H1 (cell line): ENCODE results near the gene SAA1. TPM values are rescaled to one million over a fixed set of nuclear protein-coding genes. Genes with fewer than 3 reads are reported as not detected.

Experiments
- CTCF ChIA-PET: fragments of 300-600 bp; sonication (Branson Sonifier 250); formaldehyde crosslinking; loops from one replicate; lab custom pipeline; 2021; ENCODE audit not compliant: partially characterized antibody; lab: Charles Lee
- POLR2A ChIA-PET: fragments of 300-600 bp; sonication (Branson Sonifier 250); formaldehyde crosslinking; loops from one replicate; lab custom pipeline; 2021; ENCODE audit warnings: inconsistent platforms; ENCODE audit not compliant: partially characterized antibody; lab: Charles Lee
- DNase-seq, 2 experiments: peaks; one replicate each; pipeline versions ENCODE4 v3.0.0 to v3.0.0-alpha.2; 2010 to 2022; ENCODE audit warnings: low spot score in 2 of 2, low read depth in 1 of 2, mixed read lengths in 1 of 2
- FAIRE-seq: peaks from 2 replicates; lab custom pipeline; 2011; peaks lifted over from hg19 to GRCh38; lab: Jason Lieb, UNC
- H2AFZ ChIP-seq: 2 replicates; pipeline ENCODE4 v1.8.1; 2012; ENCODE audit warnings: low read length, inconsistent platforms
- H2AK5ac ChIP-seq: 2 replicates; pipeline ENCODE4 v1.6.1; 2013; ENCODE audit warnings: low read depth, low read length
- H2BK120ac ChIP-seq: replicated peaks from 2 replicates; pipeline ENCODE3; 2013; ENCODE audit warnings: low read depth, low read length, inconsistent platforms
- H2BK12ac ChIP-seq: 2 replicates; pipeline ENCODE4 v1.6.1; 2013; ENCODE audit warnings: low read depth, low read length
- H2BK15ac ChIP-seq: 2 replicates; pipeline ENCODE4 v1.6.1; 2013; ENCODE audit warnings: low read length
- H2BK20ac ChIP-seq: 2 replicates; pipeline ENCODE4 v1.6.1; 2013; ENCODE audit warnings: low read length
- H2BK5ac ChIP-seq: 2 replicates; pipeline ENCODE4 v1.6.1; 2013; ENCODE audit warnings: low read depth, low read length
- H3K14ac ChIP-seq: 2 replicates; pipeline ENCODE4 v1.6.1; 2013; ENCODE audit warnings: inconsistent platforms; ENCODE audit not compliant: insufficient read length
- H3K18ac ChIP-seq: 2 replicates; pipeline ENCODE4 v1.6.1; 2013; ENCODE audit warnings: low read length; ENCODE audit errors: extremely low read depth
- H3K23ac ChIP-seq: 2 replicates; pipeline ENCODE4 v1.6.1; 2013; ENCODE audit warnings: inconsistent platforms; ENCODE audit not compliant: insufficient read length
- H3K23me2 ChIP-seq: 2 replicates; pipeline ENCODE4 v1.6.1; 2013; ENCODE audit warnings: low read depth, low read length
- H3K27ac ChIP-seq: 2 replicates; pipeline ENCODE4 v1.6.1; 2011; ENCODE audit warnings: low read depth, low read length, inconsistent platforms
- H3K27me3 ChIP-seq, 4 experiments: replicated peaks in 1 of 4; 1 replicate in 1 of 4; 2 replicates in 3 of 4; pipeline versions ENCODE4 v1.6.1 to v1.8.1; 2011 to 2013; ENCODE audit warnings: low read length in 3 of 4, mild to moderate bottlenecking in 3 of 4, inconsistent platforms in 2 of 4, mixed read lengths in 2 of 4, moderate library complexity in 1 of 4; ENCODE audit not compliant: control insufficient read depth in 3 of 4, insufficient read depth in 3 of 4; ENCODE audit errors: extremely low read depth in 1 of 4
- H3K36me3 ChIP-seq, 4 experiments: 2 replicates each; pipeline versions ENCODE4 v1.6.1 to v1.8.1; 2011 to 2013; ENCODE audit warnings: mild to moderate bottlenecking in 4 of 4, low read length in 3 of 4, moderate library complexity in 2 of 4, control low read depth in 1 of 4, inconsistent platforms in 1 of 4; ENCODE audit not compliant: insufficient read depth in 4 of 4, control insufficient read depth in 2 of 4
- H3K4ac ChIP-seq: replicated peaks from 2 replicates; pipeline ENCODE3; 2013; ENCODE audit warnings: low read length, low read depth, mixed read lengths, inconsistent platforms; ENCODE audit not compliant: insufficient read length
- H3K4me1 ChIP-seq, 4 experiments: replicated peaks in 1 of 4; 1 replicate in 1 of 4; 2 replicates in 3 of 4; pipeline versions ENCODE4 v1.6.1 to v1.8.1; 2011 to 2013; ENCODE audit warnings: low read length in 3 of 4, inconsistent platforms in 2 of 4, mixed read lengths in 1 of 4; ENCODE audit not compliant: insufficient read depth in 4 of 4, control insufficient read depth in 3 of 4
- H3K4me2 ChIP-seq, 2 experiments: 2 replicates each; pipeline versions ENCODE4 v1.6.1 to v1.8.1; 2011 to 2013; ENCODE audit warnings: low read depth in 2 of 2, low read length in 2 of 2, control low read depth in 1 of 2, inconsistent platforms in 1 of 2, mild to moderate bottlenecking in 1 of 2; ENCODE audit not compliant: insufficient read depth in 1 of 2
- H3K4me3 ChIP-seq, 4 experiments: fragments of 200-600, 300-600 bp in 1 of 4; sonication (generic), shearing (Covaris generic), sonication (Bioruptor Twin) in 1 of 4; 2 replicates each; pipeline versions ENCODE4 v1.5.1 to v1.8.1; 2011 to 2016; ENCODE audit warnings: low read length in 4 of 4, low read depth in 3 of 4, control low read depth in 2 of 4, inconsistent platforms in 2 of 4, mild to moderate bottlenecking in 2 of 4, mixed read lengths in 1 of 4, moderate library complexity in 1 of 4; ENCODE audit not compliant: insufficient read depth in 2 of 4; ENCODE audit errors: extremely low read depth in 1 of 4
- H3K56ac ChIP-seq: replicated peaks from 2 replicates; pipeline ENCODE3; 2013; ENCODE audit warnings: low read depth, mild to moderate bottlenecking, mixed read lengths, low read length, inconsistent platforms; ENCODE audit not compliant: insufficient read length
- H3K79me1 ChIP-seq: 2 replicates; pipeline ENCODE4 v1.6.1; 2013; ENCODE audit warnings: low read depth, low read length, control low read depth
- H3K79me2 ChIP-seq, 2 experiments: 2 replicates each; pipeline versions ENCODE4 v1.6.1 to v1.8.1; 2012 to 2013; ENCODE audit warnings: low read length in 2 of 2, mild to moderate bottlenecking in 2 of 2, inconsistent platforms in 1 of 2; ENCODE audit not compliant: insufficient read depth in 2 of 2, control insufficient read depth in 1 of 2
- H3K9ac ChIP-seq, 4 experiments: replicated peaks in 1 of 4; 1 replicate in 1 of 4; 2 replicates in 3 of 4; pipeline versions ENCODE4 v1.6.1 to v1.8.1; 2011 to 2013; ENCODE audit warnings: low read depth in 3 of 4, low read length in 3 of 4, control low read depth in 2 of 4, mild to moderate bottlenecking in 2 of 4, moderate library complexity in 2 of 4, inconsistent platforms in 1 of 4; ENCODE audit errors: extremely low read depth in 1 of 4
- H3K9me3 ChIP-seq, 2 experiments: 2 replicates each; pipeline versions ENCODE4 v1.6.1 to v1.8.1; 2012 to 2013; ENCODE audit warnings: mild to moderate bottlenecking in 2 of 2, moderate library complexity in 2 of 2, control low read depth in 1 of 2, inconsistent platforms in 1 of 2, low read depth in 1 of 2, low read length in 1 of 2, mixed read lengths in 1 of 2; ENCODE audit not compliant: insufficient read depth in 2 of 2
- H4K20me1 ChIP-seq, 2 experiments: replicated peaks in 1 of 2; 2 replicates each; pipeline versions ENCODE3 to v1.8.1; 2011 to 2013; ENCODE audit warnings: inconsistent platforms in 2 of 2, low read length in 2 of 2, mild to moderate bottlenecking in 1 of 2; ENCODE audit not compliant: insufficient read depth in 2 of 2, control insufficient read depth in 1 of 2
- H4K5ac ChIP-seq: 2 replicates; pipeline ENCODE4 v1.6.1; 2013; ENCODE audit warnings: low read length, low read depth, mixed read lengths, inconsistent platforms; ENCODE audit not compliant: insufficient read length
- H4K8ac ChIP-seq: 2 replicates; pipeline ENCODE4 v1.8.0; 2013; ENCODE audit warnings: mild to moderate bottlenecking, moderate library complexity, low read length, inconsistent platforms; ENCODE audit not compliant: insufficient read depth; ENCODE audit errors: extremely low read depth
- H4K91ac ChIP-seq: replicated peaks from 2 replicates; pipeline ENCODE3; 2013; ENCODE audit warnings: low read length, mixed read lengths, inconsistent platforms; ENCODE audit not compliant: insufficient read length
- BCL11A ChIP-seq, 2 experiments: IDR thresholded peaks; one replicate each; pipeline ENCODE4 v1.6.1; 2011; ENCODE audit warnings: low read depth in 2 of 2, low read length in 2 of 2, mild to moderate bottlenecking in 2 of 2
- CEBPB ChIP-seq: IDR thresholded peaks from 2 replicates; pipeline ENCODE4 v1.6.1; 2012; ENCODE audit warnings: low read depth, low read length
- CHD2 ChIP-seq: IDR thresholded peaks from 2 replicates; pipeline ENCODE4 v1.6.1; 2012; ENCODE audit warnings: low read length, improper control_type of control experiment
- CREB1 ChIP-seq: IDR thresholded peaks from 2 replicates; pipeline ENCODE4 v1.6.1; 2012; ENCODE audit warnings: inconsistent platforms
- CTCF ChIP-seq, 3 experiments: IDR thresholded peaks; 1 replicate in 2 of 3; 2 replicates in 1 of 3; pipeline versions ENCODE4 v1.5.1 to v1.6.1; 2011; ENCODE audit warnings: low read length in 3 of 3, mild to moderate bottlenecking in 3 of 3, inconsistent platforms in 2 of 3, low read depth in 1 of 3, moderate library complexity in 1 of 3; ENCODE audit not compliant: insufficient read depth in 1 of 3; ENCODE audit errors: control extremely low read depth in 1 of 3
- GTF2F1 ChIP-seq: IDR thresholded peaks from 2 replicates; pipeline ENCODE4 v1.6.1; 2012; ENCODE audit warnings: low read depth, low read length, improper control_type of control experiment, borderline replicate concordance
- JUN ChIP-seq: IDR thresholded peaks from 2 replicates; pipeline ENCODE4 v1.6.1; 2011; ENCODE audit warnings: low read depth, mild to moderate bottlenecking, improper control_type of control experiment, low read length
- RAD21 ChIP-seq, 2 experiments: IDR thresholded peaks in 1 of 2; conservative IDR thresholded peaks in 1 of 2; 2 replicates each; pipeline ENCODE4 v1.6.1; 2011; ENCODE audit warnings: low read depth in 2 of 2, low read length in 2 of 2, improper control_type of control experiment in 1 of 2, inconsistent platforms in 1 of 2, mild to moderate bottlenecking in 1 of 2, moderate library complexity in 1 of 2
- SIN3A ChIP-seq, 2 experiments: IDR thresholded peaks in 1 of 2; conservative IDR thresholded peaks in 1 of 2; 2 replicates each; pipeline ENCODE4 v1.6.1; 2011 to 2012; ENCODE audit warnings: low read length in 2 of 2, improper control_type of control experiment in 1 of 2, low read depth in 1 of 2, mild to moderate bottlenecking in 1 of 2
- SP1 ChIP-seq: IDR thresholded peaks from 2 replicates; pipeline ENCODE4 v1.6.1; 2011; ENCODE audit warnings: low read depth, low read length
- WGBS, 2 experiments: shearing (Covaris generic) in 1 of 2; methylation state at CpG; one replicate each; pipeline versions ENCODE4 v1.1.6 to v1.1.7; 2013 to 2015; ENCODE audit warnings: low lambda C conversion rate in 2 of 2, mixed read lengths in 2 of 2, inconsistent platforms in 1 of 2, low coverage in 1 of 2, missing lambda C conversion rate in 1 of 2; ENCODE audit not compliant: insufficient replicate concordance in 2 of 2, insufficient coverage in 1 of 2, insufficient read length in 1 of 2; ENCODE audit errors: extremely low coverage in 1 of 2, missing lambda C conversion rate in 1 of 2; 5-methylcytosine and 5-hydroxymethylcytosine counted together
- polyA plus RNA-seq, 7 experiments: library from polyadenylated mRNA; depleted of rRNA in 3 of 7; stranded (reverse) in 5 of 7; unstranded in 2 of 7; fragments of >200 nt in 5 of 7; fragments of 200-250 nt in 2 of 7; gene quantifications; 1 replicate in 5 of 7; 2 replicates in 1 of 7; 4 replicates in 1 of 7; pipeline versions ENCODE4 v1.2.1 to v1.2.3, GENCODE V29; 2011 to 2013; ENCODE audit warnings: missing spikeins in 2 of 7, mixed read lengths in 2 of 7
- total RNA-seq: library from RNA; stranded (reverse); fragmentation: NEBNext Ultra II Directional; extraction: Animal tissue kit (Norgen Biotek cat#: 25700); gene quantifications from 2 replicates; pipeline ENCODE4 v1.2.1, GENCODE V29; 2021

Gene SAA1
- total and polyA plus RNA-seq, 2 of the 8 experiments (the other 6 are each of a cell fraction or from before 2014, with no cell fraction given): 0.41 TPM; not detected in 1

- WGBS, 2 experiments: 96% methylated on average over 14 of the region's 14 CpGs; no CpG with 5 or more reads in 1 of the 2 experiments
- FAIRE-seq: no peak
Observed at GRCh38 chr11:18261721-18262120, 4.3 kb upstream of the SAA1 start.

More at GRCh38 chr11:18261721-18262120, 4.3 kb upstream of the SAA1 start:
- H3K56ac ChIP-seq: no peak overlapping the region
- H2BK12ac ChIP-seq: no peak overlapping the region
- H4K91ac ChIP-seq: no peak overlapping the region
- no peak for TF ChIP-seq RAD21 (IDR thresholded peaks at IDR 0.05 in 1 of 2, conservative IDR thresholded peaks at IDR 0.05 in 1 of 2; ENCODE audit: low read depth in 2 of 2, low read length in 2 of 2)
- no peak for TF ChIP-seq SIN3A (conservative IDR thresholded peaks at IDR 0.05 in 1 of 2, IDR thresholded peaks at IDR 0.05 in 1 of 2; ENCODE audit: low read depth in 1 of 2, low read length in 2 of 2)
- TF ChIP-seq GTF2F1: no peak
- TF ChIP-seq CHD2: no peak
- no peak for TF ChIP-seq JUN
- TF ChIP-seq CREB1: no peak
- no peak for TF ChIP-seq BCL11A (IDR thresholded peaks at IDR 0.05; ENCODE audit: low read depth in 2 of 2, low read length in 2 of 2)
- TF ChIP-seq CTCF (IDR thresholded peaks at IDR 0.05; ENCODE audit: control extremely low read depth in 1 of 3, insufficient read depth in 1 of 3, low read depth in 1 of 3, low read length in 3 of 3): no peak
- no peak for TF ChIP-seq SP1
- TF ChIP-seq CEBPB: no peak
- DNase-seq: no peak
- ChIA-PET POLR2A (interaction anchor here (1.5 kb wide), 1 partner anchor 14 kb away, joined by 5 read pairs; no protein-coding TSS in a partner anchor), CTCF (no interaction called here)
- H3K9ac ChIP-seq: no peak overlapping the region
- no peaks in the 10 kb centered on the region for H3K79me1 ChIP-seq
- no peak overlapping the region for H3K4me3 ChIP-seq
- no peak overlapping the region for H3K18ac ChIP-seq
- no peaks in the 10 kb centered on the region for H3K4me1 ChIP-seq
- H3K9me3 ChIP-seq: no peaks in the 10 kb centered on the region; a peak in 1 of 4 replicates
- no peaks in the 10 kb centered on the region for H3K79me2 ChIP-seq
- no peaks in the 10 kb centered on the region; the same call in 1 of the 2 replicates for H3K23me2 ChIP-seq
- no peak overlapping the region for H3K4ac ChIP-seq
- no peak overlapping the region for H3K27ac ChIP-seq
- no peak overlapping the region for H2BK20ac ChIP-seq
- no peak overlapping the region for H2BK5ac ChIP-seq
- no peak overlapping the region for H3K23ac ChIP-seq
- H3K14ac ChIP-seq: no peak overlapping the region
- H4K20me1 ChIP-seq: no peaks in the 10 kb centered on the region
- no peak overlapping the region for H2AK5ac ChIP-seq
- H3K27me3 ChIP-seq: no peaks in the 10 kb centered on the region
- H4K8ac ChIP-seq: no peak overlapping the region
- H2BK15ac ChIP-seq: no peak overlapping the region
- H3K36me3 ChIP-seq: no peaks in the 10 kb centered on the region
- H3K4me2 ChIP-seq: no peak overlapping the region
- H2BK120ac ChIP-seq: no peak overlapping the region
- H4K5ac ChIP-seq: no peak overlapping the region
- H2AFZ ChIP-seq: no peak overlapping the region
